ENCODE measurements around the gene RASL10B. TPM values are rescaled to one million over a fixed set of nuclear protein-coding genes. Genes with fewer than 3 reads are reported as not detected.

Gene RASL10B
- total and polyA plus RNA-seq, 2 experiments from 2014 or later = 0.11 to 0.54 TPM

- Histone ChIP-seq H3K9me2 (ENCODE audit: insufficient read depth) (no peaks in the 10 kb centered on the region), H4K20me1 (ENCODE audit: insufficient read depth) (no peaks in the 10 kb centered on the region), H3F3A (ENCODE audit: insufficient read depth) (peaks cover 14% of the 10 kb centered on the region), H3K4me1 (ENCODE audit: insufficient read depth) (peaks cover 17% of the 10 kb centered on the region), H3K9ac (no peak overlapping the region), H2AFZ (no peak overlapping the region), H3K27ac (no peak overlapping the region), H3K79me2 (ENCODE audit: insufficient read depth) (no peaks in the 10 kb centered on the region), H3K4me2 (ENCODE audit: unreplicated experiment) (no peak overlapping the region), H3K36me3 (ENCODE audit: low read depth) (no peaks in the 10 kb centered on the region), H3K9me3 (ENCODE audit: low read depth) (no peaks in the 10 kb centered on the region), H3K4me3 (no peak overlapping the region), H3K27me3 (replicated peaks; ENCODE audit: insufficient read depth) (peaks cover 19% of the 10 kb centered on the region)
- 59 to 72% methylated on average over 5 of the region's 5 CpGs for WGBS, 2 experiments (ENCODE audit: low coverage in 1 of 2, low lambda C conversion rate in 2 of 2, missing lambda C conversion rate in 2 of 2)
- no peak for DNase-seq
- TF ChIP-seq EZH2 (IDR thresholded peaks at IDR 0.05; ENCODE audit: insufficient read depth, poor library complexity, severe bottlenecking) (no peak), EZH2phosphoT487 (IDR thresholded peaks at IDR 0.05; ENCODE audit: insufficient read depth, low read depth) (no peak)
- in situ Hi-C loops (cut with MboI) = no loop called here
Measured at GRCh38 chr17:35775039-35775438, 43.6 kb downstream of the RASL10B start.

GRCh38 chr17:35775583-35775982 lies 44.1 kb downstream of the RASL10B start:
- no peaks in the 10 kb centered on the region for H3K79me2 ChIP-seq (ENCODE audit: insufficient read depth)
- no peak for TF ChIP-seq EZH2 (IDR thresholded peaks at IDR 0.05; ENCODE audit: insufficient read depth, poor library complexity, severe bottlenecking)
- TF ChIP-seq EZH2phosphoT487 (IDR thresholded peaks at IDR 0.05; ENCODE audit: insufficient read depth, low read depth) = no peak
- peaks cover 14% of the 10 kb centered on the region for H3F3A ChIP-seq (ENCODE audit: insufficient read depth)
- no peak overlapping the region for H3K4me2 ChIP-seq (ENCODE audit: unreplicated experiment)
- in situ Hi-C loops (cut with MboI) = no loop called here
- no peaks in the 10 kb centered on the region for H4K20me1 ChIP-seq (ENCODE audit: insufficient read depth)
- H3K9me3 ChIP-seq (ENCODE audit: low read depth) = no peaks in the 10 kb centered on the region
- H3K36me3 ChIP-seq (ENCODE audit: low read depth) = no peaks in the 10 kb centered on the region
- DNase-seq = no peak
- H2AFZ ChIP-seq = no peak overlapping the region
- H3K4me1 ChIP-seq (ENCODE audit: insufficient read depth) = peaks cover 17% of the 10 kb centered on the region
- no peak overlapping the region for H3K4me3 ChIP-seq
- no peaks in the 10 kb centered on the region for H3K9me2 ChIP-seq (ENCODE audit: insufficient read depth)
- 65 to 80% methylated on average over 6 of the region's 6 CpGs for WGBS, 2 experiments (ENCODE audit: low coverage in 1 of 2, low lambda C conversion rate in 2 of 2, missing lambda C conversion rate in 2 of 2)
- H3K27ac ChIP-seq = no peak overlapping the region
- H3K27me3 ChIP-seq (replicated peaks; ENCODE audit: insufficient read depth) = peaks cover 24% of the 10 kb centered on the region
- no peak overlapping the region for H3K9ac ChIP-seq

DNA sequence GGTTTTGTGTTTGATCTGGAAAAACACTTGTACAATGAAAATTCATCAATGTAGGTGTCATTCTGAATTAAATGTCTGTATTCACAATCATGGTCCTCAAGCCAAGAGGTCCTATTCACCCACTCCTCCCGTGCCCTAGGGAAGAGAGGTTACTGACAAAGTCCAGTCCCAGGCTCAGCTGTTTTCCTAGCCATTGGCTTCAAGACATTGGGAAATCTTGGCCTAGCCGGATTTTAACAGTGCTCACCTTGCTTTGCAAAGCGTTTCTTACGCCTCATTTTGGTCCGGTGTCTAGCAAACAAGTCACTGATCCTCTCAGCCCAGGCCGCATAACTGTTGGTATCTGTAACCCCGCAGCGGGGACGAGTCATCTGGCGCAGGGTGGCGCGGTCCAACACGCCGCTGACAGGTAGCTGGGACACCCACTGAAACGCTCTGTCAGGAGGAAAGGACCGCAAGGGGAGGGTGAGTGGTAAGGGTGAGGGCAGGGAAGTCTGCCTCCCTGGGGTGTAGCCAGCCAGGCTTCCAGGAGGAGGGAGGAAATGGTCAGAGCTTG lies 47.3 kb downstream of the RASL10B start:
- in situ Hi-C loops (cut with MboI) = no loop called here

DNA sequence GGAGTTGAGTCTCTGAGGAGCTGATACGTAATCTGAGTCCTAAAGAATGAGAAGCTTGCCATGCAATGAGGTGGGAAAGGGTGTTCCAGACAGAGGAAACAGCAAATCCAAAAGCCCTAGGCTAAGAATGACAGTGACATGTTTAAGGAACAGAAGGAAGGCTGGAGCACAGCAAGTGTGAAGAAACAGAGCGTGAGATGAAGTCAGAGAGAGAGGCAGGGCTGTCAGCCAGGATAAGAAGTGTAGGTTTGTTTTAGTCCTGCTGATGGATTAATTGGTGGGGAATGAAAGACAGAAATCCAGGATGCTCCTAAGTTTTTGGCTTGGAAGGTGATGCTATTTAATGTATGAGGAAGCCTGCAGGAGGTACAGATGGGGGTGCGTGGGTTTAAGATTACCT lies 49.5 kb downstream of the RASL10B start:
- no peaks in the 10 kb centered on the region for H3K9me3 ChIP-seq (ENCODE audit: low read depth)
- H3K4me2 ChIP-seq (ENCODE audit: unreplicated experiment) = no peak overlapping the region
- H3K9ac ChIP-seq = no peak overlapping the region
- no peaks in the 10 kb centered on the region for H4K20me1 ChIP-seq (ENCODE audit: insufficient read depth)
- H2AFZ ChIP-seq = no peak overlapping the region
- H3K4me1 ChIP-seq (ENCODE audit: insufficient read depth) = peaks cover 25% of the 10 kb centered on the region
- no peaks in the 10 kb centered on the region for H3K9me2 ChIP-seq (ENCODE audit: insufficient read depth)
- peaks cover 14% of the 10 kb centered on the region for H3F3A ChIP-seq (ENCODE audit: insufficient read depth)
- DNase-seq = peak; percentile 27
- H3K27ac ChIP-seq = no peak overlapping the region
- TF ChIP-seq EZH2phosphoT487 (IDR thresholded peaks at IDR 0.05; ENCODE audit: insufficient read depth, low read depth) (no peak), EZH2 (IDR thresholded peaks at IDR 0.05; ENCODE audit: insufficient read depth, poor library complexity, severe bottlenecking) (no peak)
- in situ Hi-C loops (cut with MboI) = no loop called here
- H3K36me3 ChIP-seq (ENCODE audit: low read depth) = no peaks in the 10 kb centered on the region
- peaks cover 22% of the 10 kb centered on the region for H3K27me3 ChIP-seq (replicated peaks; ENCODE audit: insufficient read depth)
- H3K4me3 ChIP-seq = no peak overlapping the region
- 16 to 19% methylated on average over 3 of the region's 3 CpGs for WGBS, 2 experiments (ENCODE audit: low coverage in 1 of 2, low lambda C conversion rate in 2 of 2, missing lambda C conversion rate in 2 of 2)
- no peaks in the 10 kb centered on the region for H3K79me2 ChIP-seq (ENCODE audit: insufficient read depth)

More for the DNA sequence above, 47.3 kb downstream of the RASL10B start:
- Histone ChIP-seq H3F3A (ENCODE audit: insufficient read depth) (peaks cover 14% of the 10 kb centered on the region), H3K79me2 (ENCODE audit: insufficient read depth) (no peaks in the 10 kb centered on the region), H3K9me3 (ENCODE audit: low read depth) (no peaks in the 10 kb centered on the region), H2AFZ (no peak overlapping the region), H3K27me3 (replicated peaks; ENCODE audit: insufficient read depth) (peaks cover 22% of the 10 kb centered on the region), H4K20me1 (ENCODE audit: insufficient read depth) (no peaks in the 10 kb centered on the region), H3K36me3 (ENCODE audit: low read depth) (no peaks in the 10 kb centered on the region), H3K4me1 (ENCODE audit: insufficient read depth) (peaks cover 21% of the 10 kb centered on the region), H3K4me3 (no peak overlapping the region), H3K27ac (no peak overlapping the region), H3K4me2 (ENCODE audit: unreplicated experiment) (no peak overlapping the region), H3K9me2 (ENCODE audit: insufficient read depth) (no peaks in the 10 kb centered on the region), H3K9ac (no peak overlapping the region)
- TF ChIP-seq EZH2 (IDR thresholded peaks at IDR 0.05; ENCODE audit: insufficient read depth, poor library complexity, severe bottlenecking) (no peak), EZH2phosphoT487 (IDR thresholded peaks at IDR 0.05; ENCODE audit: insufficient read depth, low read depth) (no peak)
- 72 to 74% methylated on average over 16 of the region's 16 CpGs for WGBS, 2 experiments (ENCODE audit: low coverage in 1 of 2, low lambda C conversion rate in 2 of 2, missing lambda C conversion rate in 2 of 2)
- peak; percentile 21 for DNase-seq
